Gastrocnemius medialis (tissue), 4 donors: ENCODE results near the gene MICAL1. TPM values are rescaled to one million over a fixed set of nuclear protein-coding genes. Genes with fewer than 3 reads are reported as not detected.

Source experiments
- ATAC-seq, 2 donors: fragments of 150-250 bp; one replicate each; pipeline ENCODE4 v1.9.1; 2016
- DNase-seq, 2 donors: peaks; one replicate each; pipeline ENCODE4 v3.0.0-alpha.2; 2019
- H3K27ac ChIP-seq, 4 donors: fragments of 200-600 bp; sonication (generic); 1 replicate in 1 of 4; 2 replicates in 3 of 4; pipeline ENCODE4 v1.5.1; 2016 to 2018; ENCODE audit warnings: mild to moderate bottlenecking in 2 of 4, moderate library complexity in 1 of 4
- H3K27me3 ChIP-seq, 3 donors: fragments of 200-600 bp; sonication (generic) in 2 of 3; 1 replicate in 1 of 3; 2 replicates in 2 of 3; pipeline versions ENCODE4 v1.5.1 to v1.6.0; 2016 to 2019; ENCODE audit warnings: mild to moderate bottlenecking in 1 of 3, moderate library complexity in 1 of 3
- H3K36me3 ChIP-seq, 2 donors: fragments of 200-600 bp; sonication (generic) in 1 of 2; one replicate each; pipeline ENCODE4 v1.5.1; 2017 to 2018
- H3K4me1 ChIP-seq, 2 donors: fragments of 200-600 bp; sonication (generic) in 1 of 2; one replicate each; pipeline ENCODE4 v1.5.1; 2016 to 2017; ENCODE audit warnings: mild to moderate bottlenecking in 2 of 2
- H3K4me3 ChIP-seq, 4 donors: fragments of 200-600 bp; sonication (generic) in 3 of 4; 1 replicate in 1 of 4; 2 replicates in 3 of 4; pipeline ENCODE4 v1.5.1; 2016 to 2019; ENCODE audit warnings: mild to moderate bottlenecking in 2 of 4
- H3K9me3 ChIP-seq, 3 donors: fragments of 200-600 bp; sonication (generic) in 2 of 3; 1 replicate in 1 of 3; 2 replicates in 2 of 3; pipeline ENCODE4 v1.5.1; 2016 to 2019
- POLR2A ChIP-seq, 2 donors: fragments of 450-650 bp; IDR thresholded peaks; one replicate each; pipeline ENCODE4 v1.6.1; 2017; ENCODE audit warnings: antibody characterized with exemption in 2 of 2, mild to moderate bottlenecking in 2 of 2, moderate library complexity in 2 of 2
- in situ Hi-C, 4 donors: fragments of 200-750 bp; cut with MboI; loops; one replicate each; pipeline versions ENCODE4 v1.15.0 to v1.8.0; 2017; ENCODE audit warnings: low sequenced_read_pairs in 4 of 4
- intact Hi-C: fragments of 100-400 bp; cut with DNase I; formaldehyde crosslinking; loops from one replicate; pipeline ENCODE4 v1.15.1; 2023; ENCODE audit warnings: low total_unique reads
- total RNA-seq, 4 donors: library from RNA; depleted of rRNA; stranded (reverse); fragments of >200 nt; gene quantifications; one replicate each; pipeline versions ENCODE4 v1.1.0 to v1.2.3, GENCODE V29; 2016
- TF ChIP-seq, protein P1 (sequence below), 5 experiments: fragments of 450-650 bp in 3 of 5; fragments of 200-600 bp in 2 of 5; sonication (generic) in 2 of 5; IDR thresholded peaks in 4 of 5; conservative IDR thresholded peaks in 1 of 5; 1 replicate in 4 of 5; 2 replicates in 1 of 5; pipeline ENCODE4 v1.5.1; 2016 to 2019; ENCODE audit warnings: antibody characterized with exemption in 5 of 5, mild to moderate bottlenecking in 3 of 5, moderate library complexity in 3 of 5

MICAL1 gene
- total RNA-seq, 4 donors from 2014 or later, result 6.0 to 11.6 (median 8.0) TPM

DNA sequence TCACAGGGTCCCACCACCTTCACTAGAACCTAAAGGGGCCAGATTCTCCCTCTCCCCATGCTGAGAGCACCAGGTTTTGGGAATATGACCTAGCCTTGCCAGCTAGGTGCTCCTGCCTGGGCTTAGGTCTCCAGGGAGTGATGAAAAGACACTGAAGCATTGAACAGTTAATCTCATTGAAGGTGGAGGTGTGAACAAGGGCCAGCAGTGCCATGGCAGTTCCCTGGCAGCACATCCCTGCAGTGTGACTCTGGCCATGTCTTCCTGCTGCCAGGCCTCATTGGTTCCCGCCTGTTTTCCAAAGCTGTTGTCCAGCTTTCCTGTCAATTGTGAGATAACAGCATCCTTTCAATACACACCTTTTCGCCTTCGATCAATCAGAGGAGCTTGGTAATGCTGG is 26.1 kb downstream of the MICAL1 start:
- ATAC-seq, result no peak
- TF ChIP-seq, protein P1, sequence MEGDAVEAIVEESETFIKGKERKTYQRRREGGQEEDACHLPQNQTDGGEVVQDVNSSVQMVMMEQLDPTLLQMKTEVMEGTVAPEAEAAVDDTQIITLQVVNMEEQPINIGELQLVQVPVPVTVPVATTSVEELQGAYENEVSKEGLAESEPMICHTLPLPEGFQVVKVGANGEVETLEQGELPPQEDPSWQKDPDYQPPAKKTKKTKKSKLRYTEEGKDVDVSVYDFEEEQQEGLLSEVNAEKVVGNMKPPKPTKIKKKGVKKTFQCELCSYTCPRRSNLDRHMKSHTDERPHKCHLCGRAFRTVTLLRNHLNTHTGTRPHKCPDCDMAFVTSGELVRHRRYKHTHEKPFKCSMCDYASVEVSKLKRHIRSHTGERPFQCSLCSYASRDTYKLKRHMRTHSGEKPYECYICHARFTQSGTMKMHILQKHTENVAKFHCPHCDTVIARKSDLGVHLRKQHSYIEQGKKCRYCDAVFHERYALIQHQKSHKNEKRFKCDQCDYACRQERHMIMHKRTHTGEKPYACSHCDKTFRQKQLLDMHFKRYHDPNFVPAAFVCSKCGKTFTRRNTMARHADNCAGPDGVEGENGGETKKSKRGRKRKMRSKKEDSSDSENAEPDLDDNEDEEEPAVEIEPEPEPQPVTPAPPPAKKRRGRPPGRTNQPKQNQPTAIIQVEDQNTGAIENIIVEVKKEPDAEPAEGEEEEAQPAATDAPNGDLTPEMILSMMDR (IDR thresholded peaks at IDR 0.05 in 4 of 5, conservative IDR thresholded peaks at IDR 0.05 in 1 of 5), result no peak
- TF ChIP-seq POLR2A (IDR thresholded peaks at IDR 0.05), result no peak
- peaks cover 0 to 10% of the 10 kb centered on the region in 2 donors for H3K4me1 ChIP-seq
- no peak for DNase-seq
- H3K9me3 ChIP-seq, result no peaks in the 10 kb centered on the region
- no peaks in the 10 kb centered on the region for H3K27me3 ChIP-seq
- H3K27ac ChIP-seq, result no peak overlapping the region
- in situ Hi-C loops (no loop called here), intact Hi-C loops (no loop called here)
- H3K36me3 ChIP-seq, result no peaks in the 10 kb centered on the region
- no peak overlapping the region for H3K4me3 ChIP-seq

DNA sequence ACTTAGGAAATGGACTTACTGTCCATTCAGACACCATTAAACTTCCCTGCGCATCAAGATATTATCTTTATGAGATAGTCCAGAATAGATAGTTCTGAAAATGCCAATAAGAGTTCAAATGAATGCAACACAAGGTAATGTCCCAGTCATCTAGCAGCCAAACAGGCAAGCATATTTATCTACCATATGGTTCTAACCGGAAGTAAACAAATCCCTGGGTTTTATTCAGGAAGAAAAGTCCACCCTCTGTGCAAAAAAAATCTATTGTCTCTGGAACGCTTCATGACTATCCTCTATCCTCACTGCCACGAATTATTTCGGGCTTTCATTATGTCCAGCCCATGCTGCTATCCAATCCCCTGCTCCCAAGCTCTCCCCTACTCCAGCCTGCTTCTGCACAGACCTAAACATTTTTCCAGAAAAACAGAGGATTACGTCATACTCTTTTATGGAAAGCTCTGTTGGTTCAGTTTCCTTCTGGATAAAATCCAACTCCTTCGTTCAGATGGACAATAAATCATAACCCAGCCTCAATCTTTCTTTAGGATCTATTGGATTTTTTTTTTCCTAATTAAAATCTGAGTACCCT is 26.6 kb downstream of the MICAL1 start:
- Histone ChIP-seq H3K9me3 (no peaks in the 10 kb centered on the region), H3K4me1 (peaks cover 0 to 10% of the 10 kb centered on the region in 2 donors), H3K36me3 (no peaks in the 10 kb centered on the region), H3K27me3 (no peaks in the 10 kb centered on the region), H3K4me3 (no peak overlapping the region), H3K27ac (peak overlapping the region in 1 of 4 donors; percentile 10)
- no peak for DNase-seq
- TF ChIP-seq, protein P1 (IDR thresholded peaks at IDR 0.05 in 4 of 5, conservative IDR thresholded peaks at IDR 0.05 in 1 of 5), result no peak
- no peak for TF ChIP-seq POLR2A (IDR thresholded peaks at IDR 0.05)
- peak in 1 of 2 donors; percentile 19 for ATAC-seq
- intact Hi-C loops, result no loop called here
- in situ Hi-C loops, result no loop called here

DNA sequence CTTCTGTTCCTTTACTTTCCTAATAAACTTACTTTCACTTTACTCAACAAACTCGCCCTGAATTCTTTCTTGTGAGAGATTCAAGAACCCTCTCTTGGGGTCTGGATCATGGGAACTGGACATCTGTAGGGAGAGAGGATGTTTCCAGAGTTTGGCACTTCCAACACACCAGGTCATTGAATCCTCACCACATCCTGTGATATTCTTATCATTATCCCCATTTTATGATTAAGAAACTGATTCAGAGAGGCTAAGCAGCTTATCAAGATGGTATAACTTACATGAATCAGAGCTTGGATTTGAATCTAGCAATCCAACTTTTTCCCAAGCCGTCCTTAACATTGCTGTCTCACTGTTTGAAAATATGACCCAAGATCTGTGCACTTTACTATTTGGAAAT is 30.6 kb downstream of the MICAL1 start:
- Histone ChIP-seq H3K27ac (no peak overlapping the region), H3K9me3 (no peaks in the 10 kb centered on the region), H3K36me3 (no peaks in the 10 kb centered on the region), H3K4me1 (peaks cover 0 to 10% of the 10 kb centered on the region in 2 donors), H3K27me3 (no peaks in the 10 kb centered on the region), H3K4me3 (no peak overlapping the region)
- in situ Hi-C loops (no loop called here), intact Hi-C loops (no loop called here)
- no peak for DNase-seq
- no peak for TF ChIP-seq POLR2A (IDR thresholded peaks at IDR 0.05)
- TF ChIP-seq, protein P1 (IDR thresholded peaks at IDR 0.05 in 4 of 5, conservative IDR thresholded peaks at IDR 0.05 in 1 of 5), result no peak
- no peak for ATAC-seq

DNA sequence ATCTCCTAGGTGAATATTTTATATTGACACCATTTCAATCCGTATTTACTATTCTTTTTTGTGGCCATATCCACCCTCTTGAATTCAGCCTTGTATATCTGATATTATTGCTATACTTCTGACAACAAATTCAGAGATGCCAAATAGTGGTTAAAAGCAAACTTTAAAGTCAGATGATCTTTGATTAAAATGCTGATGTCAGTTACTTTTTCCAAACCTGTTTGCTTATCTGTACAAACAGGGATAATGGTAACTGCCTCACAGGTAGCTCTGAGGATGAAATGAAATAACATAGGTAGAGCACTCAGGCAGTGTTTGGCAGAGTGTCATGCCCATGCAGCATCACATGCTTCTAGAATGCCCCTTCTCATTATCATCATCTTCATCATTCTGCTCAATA is 34.4 kb downstream of the MICAL1 start:
- ATAC-seq (no peak), DNase-seq (no peak)
- no peak for TF ChIP-seq POLR2A (IDR thresholded peaks at IDR 0.05)
- TF ChIP-seq, protein P1 (IDR thresholded peaks at IDR 0.05 in 4 of 5, conservative IDR thresholded peaks at IDR 0.05 in 1 of 5), result no peak
- H3K4me1 ChIP-seq, result no peaks in the 10 kb centered on the region
- no peaks in the 10 kb centered on the region for H3K9me3 ChIP-seq
- no peaks in the 10 kb centered on the region for H3K27me3 ChIP-seq
- H3K4me3 ChIP-seq, result no peak overlapping the region
- H3K36me3 ChIP-seq, result no peaks in the 10 kb centered on the region
- in situ Hi-C loops, result no loop called here
- intact Hi-C loops, result no loop called here
- H3K27ac ChIP-seq, result no peak overlapping the region

DNA sequence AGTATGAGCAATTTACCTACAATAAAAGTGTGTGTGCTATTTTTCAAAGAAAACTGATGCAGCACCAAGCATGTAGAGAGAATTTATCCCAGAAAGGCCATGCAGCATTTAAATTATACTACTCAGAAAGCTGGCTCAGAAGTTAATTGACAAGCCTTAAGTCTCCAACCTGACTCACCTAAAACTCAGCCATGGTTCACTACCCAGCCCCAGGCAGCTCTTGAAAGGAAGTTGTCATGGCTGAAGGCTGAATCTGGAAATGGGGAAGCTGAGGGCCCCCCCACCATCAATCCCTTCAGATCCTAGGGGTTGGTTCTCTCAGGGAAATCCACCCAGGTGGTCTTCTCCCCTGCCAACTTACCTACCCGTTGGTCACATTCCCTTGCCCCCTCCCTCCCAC is 34.8 kb downstream of the MICAL1 start:
- H3K27me3 ChIP-seq, result no peaks in the 10 kb centered on the region
- H3K27ac ChIP-seq, result no peak overlapping the region
- H3K4me1 ChIP-seq, result no peaks in the 10 kb centered on the region
- no peaks in the 10 kb centered on the region for H3K36me3 ChIP-seq
- no peak overlapping the region for H3K4me3 ChIP-seq
- no peaks in the 10 kb centered on the region for H3K9me3 ChIP-seq
- DNase-seq (no peak), ATAC-seq (no peak)
- intact Hi-C loops (no loop called here), in situ Hi-C loops (no loop called here)
- no peak for TF ChIP-seq POLR2A (IDR thresholded peaks at IDR 0.05)
- TF ChIP-seq, protein P1 (IDR thresholded peaks at IDR 0.05 in 4 of 5, conservative IDR thresholded peaks at IDR 0.05 in 1 of 5), result no peak
